Hepatocyte (in vitro differentiated cells): ENCODE measurements around the gene RSPO4.

Experiments used
- CTCF ChIP-seq: fragments of 200-600 bp; sonication (generic); IDR thresholded peaks from 2 replicates; pipeline ENCODE4 v1.5.1; 2016; ENCODE audit warnings: antibody characterized with exemption, mild to moderate bottlenecking; ENCODE audit not compliant: poor library complexity
- EZH2phosphoT487 ChIP-seq: fragments of 200-600 bp; sonication (generic); IDR thresholded peaks from one replicate; pipeline ENCODE4 v1.6.1; 2018; ENCODE audit warnings: antibody characterized with exemption, mild to moderate bottlenecking, low read depth, moderate library complexity; ENCODE audit not compliant: unreplicated experiment, severe bottlenecking

DNA sequence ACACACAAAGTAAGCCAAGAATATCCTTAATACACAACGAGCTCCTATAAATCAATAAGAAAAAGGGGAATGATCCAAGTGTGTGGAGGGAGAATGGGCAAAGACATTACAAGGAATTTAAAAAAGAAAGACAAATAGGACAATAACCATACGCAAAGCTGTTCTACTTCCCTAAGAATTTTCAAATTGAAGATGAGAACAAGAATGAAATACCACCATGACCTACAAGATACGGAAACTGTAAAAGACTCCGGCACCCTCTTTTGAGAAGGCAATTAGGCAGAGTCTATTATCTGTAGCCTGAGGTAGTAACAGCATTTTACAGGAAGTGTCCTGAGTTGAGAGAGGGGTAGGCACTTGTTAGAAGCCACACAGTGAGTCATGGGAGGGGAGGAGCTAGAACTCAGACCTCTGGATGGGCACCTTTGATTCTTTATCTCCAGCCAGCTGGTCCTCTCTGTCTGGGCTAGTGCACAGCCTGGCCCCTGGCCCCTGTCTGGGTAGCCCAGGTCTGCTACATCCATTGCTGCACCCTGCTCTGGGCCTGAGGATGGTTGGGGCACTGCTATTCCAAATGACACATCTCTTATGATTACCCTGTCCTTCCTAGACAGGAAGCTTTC, 15.3 kb downstream of the RSPO4 start:
- TF ChIP-seq CTCF (no peak), EZH2phosphoT487 (no peak)
